CD4-positive, alpha-beta memory T cell (primary cell): ENCODE data around the gene KDELR1. TPM values are rescaled to one million over a fixed set of nuclear protein-coding genes. Genes with fewer than 3 reads are reported as not detected.

Source experiments
- CTCF ChIA-PET: fragments of 350-600 bp; sonication (Branson Sonifier 250); formaldehyde crosslinking; loops from one replicate; lab custom pipeline; 2021; ENCODE audit warnings: inconsistent platforms; ENCODE audit not compliant: partially characterized antibody; lab: Charles Lee
- POLR2A ChIA-PET: fragments of 350-600 bp; sonication (Branson Sonifier 250); formaldehyde crosslinking; loops from one replicate; lab custom pipeline; 2021; ENCODE audit not compliant: partially characterized antibody; lab: Charles Lee
- DNase-seq, 5 donors: peaks; one replicate each; pipeline versions ENCODE4 v3.0.0 to v3.0.0-alpha.2; 2020 to 2022; ENCODE audit warnings: mixed read lengths in 1 of 5
- H3K27ac ChIP-seq: one replicate; pipeline ENCODE4 v1.7.0; 2013; ENCODE audit warnings: low read depth, low read length
- H3K27me3 ChIP-seq: 2 replicates; pipeline ENCODE4 v1.7.0; 2013; ENCODE audit warnings: mild to moderate bottlenecking, low read length, moderate library complexity; ENCODE audit not compliant: insufficient read depth
- H3K36me3 ChIP-seq: 2 replicates; pipeline ENCODE4 v1.7.0; 2013; ENCODE audit warnings: mild to moderate bottlenecking, low read length, moderate library complexity; ENCODE audit not compliant: insufficient read depth
- H3K4me1 ChIP-seq: 2 replicates; pipeline ENCODE4 v1.7.0; 2013; ENCODE audit warnings: mild to moderate bottlenecking, low read length, moderate library complexity; ENCODE audit not compliant: insufficient read depth
- H3K4me3 ChIP-seq, 2 donors: one replicate each; pipeline ENCODE4 v1.7.0; 2013; ENCODE audit warnings: low read length in 2 of 2, mild to moderate bottlenecking in 1 of 2
- H3K9me3 ChIP-seq, 2 donors: one replicate each; pipeline ENCODE4 v1.7.0; 2013; ENCODE audit warnings: low read length in 2 of 2, control low read depth in 1 of 2; ENCODE audit not compliant: control insufficient read depth in 1 of 2
- H3K27ac Mint-ChIP-seq, 7 donors: one replicate each; pipeline ENCODE4 v1.8.0; 2020 to 2021; ENCODE audit warnings: mixed read lengths in 7 of 7, mild to moderate bottlenecking in 6 of 7, inconsistent platforms in 3 of 7, moderate library complexity in 3 of 7
- H3K27me3 Mint-ChIP-seq, 2 donors: one replicate each; pipeline ENCODE4 v1.8.0; 2020 to 2021; ENCODE audit warnings: mixed read lengths in 2 of 2
- H3K36me3 Mint-ChIP-seq, 2 donors: one replicate each; pipeline ENCODE4 v1.8.0; 2020 to 2021; ENCODE audit warnings: mixed read lengths in 2 of 2, inconsistent platforms in 1 of 2, mild to moderate bottlenecking in 1 of 2
- H3K4me1 Mint-ChIP-seq, 4 donors: one replicate each; pipeline ENCODE4 v1.8.0; 2020 to 2021; ENCODE audit warnings: mixed read lengths in 4 of 4, mild to moderate bottlenecking in 1 of 4
- H3K4me3 Mint-ChIP-seq, 8 donors: one replicate each; pipeline ENCODE4 v1.8.0; 2020 to 2021; ENCODE audit warnings: mixed read lengths in 8 of 8, mild to moderate bottlenecking in 7 of 8, moderate library complexity in 6 of 8, inconsistent platforms in 3 of 8
- H3K9me3 Mint-ChIP-seq, 8 donors: one replicate each; pipeline ENCODE4 v1.8.0; 2020 to 2021; ENCODE audit warnings: mixed read lengths in 8 of 8, mild to moderate bottlenecking in 5 of 8, inconsistent platforms in 3 of 8, moderate library complexity in 1 of 8
- intact Hi-C: fragments of 100-400 bp; cut with micrococcal nuclease; formaldehyde crosslinking; loops from one replicate; pipeline ENCODE4 v1.15.1; 2023
- polyA plus RNA-seq, 2 donors: library from polyadenylated mRNA; unstranded; fragments of 300-500 nt; fragmentation: Illumina TruSeq; gene quantifications; one replicate each; pipeline ENCODE4 v1.2.3, GENCODE V29; 2021
- total RNA-seq, 2 experiments: library from RNA; stranded (reverse); gene quantifications; one replicate each; pipeline ENCODE4 v1.2.3, GENCODE V29; 2021

The KDELR1 gene
- total and polyA plus RNA-seq, 4 experiments from 2014 or later: 17.7 to 63.2 (median 43.8) TPM

DNA sequence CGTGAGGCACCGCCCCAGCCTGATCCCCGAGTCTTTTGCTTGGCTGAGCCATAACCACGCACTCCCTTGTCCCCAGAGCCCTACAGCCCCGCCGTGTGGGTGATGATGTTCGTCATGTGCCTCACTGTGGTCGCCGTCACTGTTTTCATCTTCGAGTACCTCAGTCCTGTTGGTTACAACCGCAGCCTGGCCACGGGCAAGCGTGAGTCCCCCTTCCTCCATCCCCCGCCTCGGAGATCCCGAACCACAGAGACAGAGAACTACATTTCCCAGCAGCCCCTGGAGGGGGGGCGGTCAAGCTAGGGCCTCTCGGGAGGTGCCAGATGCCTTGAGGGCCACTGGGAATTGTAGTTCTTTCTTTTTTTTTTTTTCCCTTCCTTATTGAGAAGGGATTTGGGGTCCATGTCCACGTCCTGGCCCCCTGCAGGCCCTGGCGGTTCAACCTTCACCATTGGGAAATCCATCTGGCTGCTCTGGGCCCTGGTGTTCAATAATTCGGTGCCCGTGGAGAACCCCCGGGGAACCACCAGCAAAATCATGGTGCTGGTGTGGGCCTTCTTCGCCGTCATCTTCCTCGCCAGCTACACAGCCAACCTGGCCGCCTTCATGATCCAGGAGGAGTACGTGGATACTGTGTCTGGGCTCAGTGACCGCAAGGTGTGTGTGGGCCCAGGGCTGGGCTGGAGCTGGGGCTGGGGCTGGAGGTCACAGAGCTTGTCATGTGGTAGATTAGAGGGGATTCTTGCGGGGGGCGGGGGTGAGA is 28.0 kb upstream of the KDELR1 start:
- no peaks in the 10 kb centered on the region for H3K9me3 Mint-ChIP-seq
- Histone ChIP-seq H3K36me3 (no peaks in the 10 kb centered on the region), H3K27me3 (no peaks in the 10 kb centered on the region), H3K27ac (no peak overlapping the region), H3K9me3 (no peaks in the 10 kb centered on the region), H3K4me3 (no peak overlapping the region), H3K4me1 (peaks cover 18% of the 10 kb centered on the region)
- ChIA-PET POLR2A (interaction anchor here (1.0 kb wide), 2 partner anchors 17 to 28 kb away, joined by 3 to 4 read pairs; partner anchors contain the start of gene KDELR1), CTCF (no interaction called here)
- no peaks in the 10 kb centered on the region for H3K36me3 Mint-ChIP-seq
- intact Hi-C loops: loop anchor here (1.0 kb wide), 1 partner anchor 26 kb away; the partner anchor contains the start of gene GRWD1
- peak; percentile 69 to 84 (median 72) for DNase-seq
- peak overlapping the region; percentile 81 to 94 (median 87) for H3K4me3 Mint-ChIP-seq
- H3K4me1 Mint-ChIP-seq: peaks cover 14 to 31% (median 19%) of the 10 kb centered on the region in 4 donors
- H3K27ac Mint-ChIP-seq: peak overlapping the region in 5 of 7 donors; percentile 68 to 90 (median 83)
- peaks cover 0 to 2% of the 10 kb centered on the region in 2 donors for H3K27me3 Mint-ChIP-seq

DNA sequence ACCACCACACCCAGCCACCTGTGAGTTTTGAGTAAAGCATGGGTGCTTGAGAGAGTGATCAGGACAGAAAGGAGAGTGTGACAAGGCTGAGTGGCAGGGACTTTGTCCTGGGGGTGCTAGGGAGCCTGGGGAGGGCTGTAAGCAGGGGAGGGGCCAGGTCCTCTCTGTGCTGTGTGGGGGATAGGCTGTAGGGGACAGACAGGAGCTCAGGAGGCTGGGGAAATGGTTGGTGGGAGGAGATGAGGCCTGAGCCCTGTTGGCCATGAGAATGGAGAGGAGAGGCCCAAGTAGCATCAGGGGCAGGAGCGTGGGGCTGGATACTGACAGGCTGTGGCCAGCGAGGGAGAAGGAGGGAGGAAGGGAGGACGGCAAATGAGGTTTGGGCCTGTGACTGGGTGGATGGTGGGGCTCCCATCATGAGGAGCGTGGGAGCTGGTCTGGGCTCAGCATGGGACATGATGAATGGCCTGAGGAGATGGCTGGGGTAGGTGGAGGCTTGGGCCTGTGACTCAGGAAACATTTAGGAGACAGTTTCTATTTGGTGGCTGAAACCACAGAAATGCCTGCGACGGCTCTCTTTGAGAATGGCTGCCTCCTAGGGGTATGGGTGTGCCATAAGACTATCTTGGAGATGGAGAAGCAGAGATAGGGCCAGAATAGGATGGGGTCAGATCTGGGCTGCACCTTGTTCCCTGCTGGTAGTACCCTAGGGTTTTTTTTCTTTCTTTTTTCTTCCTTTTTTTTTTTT is 27.1 kb upstream of the KDELR1 start:
- H3K27me3 ChIP-seq: no peaks in the 10 kb centered on the region
- intact Hi-C loops: loop anchor here (1.0 kb wide), 1 partner anchor 27 kb away; the partner anchor contains the start of gene GRWD1
- Mint-ChIP-seq H3K36me3 (no peaks in the 10 kb centered on the region), H3K27me3 (peaks cover 0 to 2% of the 10 kb centered on the region in 2 donors), H3K9me3 (no peaks in the 10 kb centered on the region), H3K4me1 (peaks cover 14 to 36% (median 23%) of the 10 kb centered on the region in 4 donors), H3K4me3 (peak overlapping the region in 7 of 8 donors; percentile 81 to 94 (median 87)), H3K27ac (peak overlapping the region in 5 of 7 donors; percentile 42 to 90 (median 83))
- POLR2A ChIA-PET: no interaction called here
- H3K4me3 ChIP-seq: no peak overlapping the region
- no peaks in the 10 kb centered on the region for H3K9me3 ChIP-seq
- H3K4me1 ChIP-seq: peaks cover 19% of the 10 kb centered on the region
- no peaks in the 10 kb centered on the region for H3K36me3 ChIP-seq
- CTCF ChIA-PET: no interaction called here
- no peak overlapping the region for H3K27ac ChIP-seq
- DNase-seq: no peak

DNA sequence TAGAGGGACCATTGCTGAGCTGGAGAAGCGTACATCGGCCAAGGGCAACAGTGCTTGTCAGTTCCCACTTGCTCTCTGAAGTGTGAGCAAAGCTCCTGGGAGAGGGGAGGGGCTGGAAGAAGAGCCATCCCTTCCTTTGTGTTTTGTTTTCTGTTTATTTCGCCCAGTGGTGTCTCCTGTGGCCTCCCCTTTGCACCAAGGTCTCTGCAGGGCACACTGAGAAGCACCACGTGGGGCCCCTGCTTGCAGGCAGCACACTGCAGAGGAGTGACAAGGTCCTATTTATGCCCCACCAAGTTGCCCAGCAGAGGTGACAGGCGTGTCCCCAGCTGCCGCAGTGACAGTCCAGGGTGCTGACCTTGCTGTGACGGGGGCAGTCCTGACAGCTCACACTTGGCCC is 26.1 kb upstream of the KDELR1 start:
- POLR2A ChIA-PET: interaction anchor here (1.5 kb wide), 1 partner anchor 85 kb away, joined by 3 read pairs; no protein-coding TSS in a partner anchor
- Histone ChIP-seq H3K27ac (no peak overlapping the region), H3K9me3 (no peaks in the 10 kb centered on the region), H3K4me1 (peaks cover 19% of the 10 kb centered on the region), H3K4me3 (no peak overlapping the region), H3K36me3 (no peaks in the 10 kb centered on the region), H3K27me3 (no peaks in the 10 kb centered on the region)
- DNase-seq: no peak
- H3K9me3 Mint-ChIP-seq: no peaks in the 10 kb centered on the region
- intact Hi-C loops: no loop called here
- H3K4me1 Mint-ChIP-seq: peaks cover 14 to 38% (median 24%) of the 10 kb centered on the region in 4 donors
- no peaks in the 10 kb centered on the region for H3K36me3 Mint-ChIP-seq
- CTCF ChIA-PET: no interaction called here
- H3K4me3 Mint-ChIP-seq: no peak overlapping the region
- H3K27me3 Mint-ChIP-seq: peaks cover 0 to 2% of the 10 kb centered on the region in 2 donors
- H3K27ac Mint-ChIP-seq: peak overlapping the region in 1 of 7 donors; percentile 31

DNA sequence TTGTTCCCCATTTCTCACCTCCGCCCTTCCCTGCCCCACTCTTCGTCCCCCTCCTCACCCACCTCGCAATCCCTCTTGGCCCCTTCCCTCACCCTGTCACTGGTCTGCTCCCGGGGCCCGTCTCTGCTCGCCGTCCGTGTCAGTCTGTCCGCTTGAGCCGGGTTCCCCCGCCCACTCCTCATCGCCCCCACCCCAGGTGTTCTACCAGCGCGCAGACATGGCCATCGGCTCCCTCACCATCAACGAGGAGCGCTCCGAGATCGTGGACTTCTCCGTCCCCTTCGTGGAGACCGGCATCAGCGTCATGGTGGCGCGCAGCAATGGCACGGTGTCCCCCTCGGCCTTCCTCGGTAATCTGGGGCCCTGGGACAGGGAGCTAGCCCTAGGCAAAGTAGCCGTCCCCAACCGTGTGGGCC is 24.5 kb upstream of the KDELR1 start:
- POLR2A ChIA-PET: interaction anchor here (1.1 kb wide), 1 partner anchor 52 kb away, joined by 3 read pairs; the partner anchor contains the start of genes SYNGR4 and TMEM143
- Histone ChIP-seq H3K27me3 (no peaks in the 10 kb centered on the region), H3K4me1 (peaks cover 19% of the 10 kb centered on the region), H3K27ac (no peak overlapping the region), H3K4me3 (no peak overlapping the region), H3K9me3 (no peaks in the 10 kb centered on the region), H3K36me3 (no peaks in the 10 kb centered on the region)
- H3K4me1 Mint-ChIP-seq: peaks cover 14 to 40% (median 24%) of the 10 kb centered on the region in 4 donors
- CTCF ChIA-PET: no interaction called here
- no peaks in the 10 kb centered on the region for H3K36me3 Mint-ChIP-seq
- H3K9me3 Mint-ChIP-seq: no peaks in the 10 kb centered on the region
- DNase-seq: no peak
- intact Hi-C loops: no loop called here
- peak overlapping the region in 3 of 7 donors; percentile 7 to 46 (median 18) for H3K27ac Mint-ChIP-seq
- H3K27me3 Mint-ChIP-seq: peaks cover 0 to 2% of the 10 kb centered on the region in 2 donors
- peak overlapping the region in 7 of 8 donors; percentile 17 to 88 (median 70) for H3K4me3 Mint-ChIP-seq

DNA sequence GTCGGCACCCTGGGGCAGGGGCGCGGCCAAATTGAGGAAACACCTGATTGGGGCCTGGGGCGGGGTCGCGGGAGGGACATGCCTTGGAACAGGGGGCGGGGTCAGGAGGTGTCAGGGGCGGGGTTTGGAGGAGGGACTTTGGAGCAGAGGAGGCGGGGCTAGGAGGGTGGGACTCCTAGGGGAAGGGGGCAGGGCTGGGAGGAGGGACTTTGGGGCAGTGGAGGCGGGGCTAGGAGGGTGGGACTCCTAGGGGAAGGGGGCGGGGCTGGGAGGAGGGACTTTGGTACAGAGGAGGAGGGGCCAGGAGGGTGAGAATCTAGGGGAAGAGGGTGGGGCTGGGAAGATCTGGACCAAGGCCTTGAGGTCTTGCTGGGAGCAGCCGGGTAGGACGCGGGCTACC is 24.0 kb upstream of the KDELR1 start:
- H3K27ac ChIP-seq: no peak overlapping the region
- Mint-ChIP-seq H3K9me3 (no peaks in the 10 kb centered on the region), H3K27ac (peak overlapping the region in 4 of 7 donors; percentile 29 to 62 (median 34)), H3K36me3 (no peaks in the 10 kb centered on the region), H3K27me3 (peaks cover 0 to 2% of the 10 kb centered on the region in 2 donors), H3K4me3 (peak overlapping the region; percentile 31 to 88 (median 70)), H3K4me1 (peaks cover 14 to 43% (median 24%) of the 10 kb centered on the region in 4 donors)
- no peaks in the 10 kb centered on the region for H3K9me3 ChIP-seq
- peak overlapping the region in 1 of 2 donors; percentile 49 for H3K4me3 ChIP-seq
- no peaks in the 10 kb centered on the region for H3K36me3 ChIP-seq
- CTCF ChIA-PET: no interaction called here
- peaks cover 19% of the 10 kb centered on the region for H3K4me1 ChIP-seq
- intact Hi-C loops: no loop called here
- peak; percentile 51 to 84 (median 61) for DNase-seq
- POLR2A ChIA-PET: interaction anchor here (1.0 to 1.7 kb wide), 3 partner anchors 12 to 51 kb away, joined by 3 read pairs; partner anchors contain the start of genes SYNGR4 and TMEM143
- H3K27me3 ChIP-seq: no peaks in the 10 kb centered on the region

DNA sequence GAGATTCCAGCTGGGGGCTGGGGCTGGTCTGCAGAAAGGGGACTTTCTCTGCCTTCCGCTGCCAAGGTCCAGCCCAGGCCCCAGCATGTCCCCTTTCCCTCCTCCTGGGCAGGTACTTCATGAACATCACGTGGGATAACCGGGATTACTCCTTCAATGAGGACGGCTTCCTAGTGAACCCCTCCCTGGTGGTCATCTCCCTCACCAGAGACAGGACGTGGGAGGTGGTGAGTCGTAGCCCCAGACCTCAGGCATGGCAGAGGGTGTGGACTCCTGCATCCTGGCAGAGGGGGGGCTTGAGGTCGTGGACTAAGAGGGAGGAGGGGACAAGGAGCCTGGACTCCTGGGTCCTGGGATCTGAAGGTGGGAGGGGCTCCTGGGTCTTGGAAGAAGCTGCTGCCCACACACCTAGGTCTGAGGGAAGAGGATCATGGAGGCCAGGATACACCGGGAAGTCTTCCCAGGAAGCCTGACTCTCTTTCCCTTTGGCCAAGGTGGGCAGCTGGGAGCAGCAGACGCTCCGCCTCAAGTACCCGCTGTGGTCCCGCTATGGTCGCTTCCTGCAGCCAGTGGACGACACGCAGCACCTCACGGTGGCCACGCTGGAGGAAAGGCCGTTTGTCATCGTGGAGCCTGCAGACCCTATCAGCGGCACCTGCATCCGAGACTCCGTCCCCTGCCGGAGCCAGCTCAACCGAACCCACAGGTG is 22.7 kb upstream of the KDELR1 start:
- peaks cover 11 to 39% (median 21%) of the 10 kb centered on the region in 4 donors for H3K4me1 Mint-ChIP-seq
- no peaks in the 10 kb centered on the region for H3K9me3 Mint-ChIP-seq
- DNase-seq: no peak
- intact Hi-C loops: no loop called here
- H3K4me3 ChIP-seq: peak overlapping the region in 1 of 2 donors; percentile 49
- peak overlapping the region in 4 of 7 donors; percentile 12 to 67 (median 48) for H3K27ac Mint-ChIP-seq
- H3K4me1 ChIP-seq: peaks cover 18% of the 10 kb centered on the region
- H3K36me3 ChIP-seq: no peaks in the 10 kb centered on the region
- H3K36me3 Mint-ChIP-seq: no peaks in the 10 kb centered on the region
- no peaks in the 10 kb centered on the region for H3K9me3 ChIP-seq
- H3K4me3 Mint-ChIP-seq: peak overlapping the region in 6 of 8 donors; percentile 81 to 91 (median 84)
- peaks cover 0 to 2% of the 10 kb centered on the region in 2 donors for H3K27me3 Mint-ChIP-seq
- POLR2A ChIA-PET: interaction anchor here (0.6 to 1.9 kb wide), 6 partner anchors 11 to 1051 kb away, joined by 3 to 7 read pairs (median 3); partner anchors contain the start of genes GRWD1 and KDELR1
- no peaks in the 10 kb centered on the region for H3K27me3 ChIP-seq
- H3K27ac ChIP-seq: no peak overlapping the region
- CTCF ChIA-PET: interaction anchor here (1.2 kb wide), 2 partner anchors 11 to 23 kb away, joined by 4 to 7 read pairs; partner anchors contain the start of gene KDELR1
